RCC 7860 (cell line): ENCODE results near the gene CELF2.

Source experiments
- DNase-seq: peaks from one replicate; pipeline ENCODE4 v3.0.0-alpha.2; 2015; ENCODE audit warnings: low spot score
- FAIRE-seq: peaks from 2 replicates; lab custom pipeline; 2012; peaks lifted over from hg19 to GRCh38; lab: Jason Lieb, UNC

The CELF2 gene

DNA sequence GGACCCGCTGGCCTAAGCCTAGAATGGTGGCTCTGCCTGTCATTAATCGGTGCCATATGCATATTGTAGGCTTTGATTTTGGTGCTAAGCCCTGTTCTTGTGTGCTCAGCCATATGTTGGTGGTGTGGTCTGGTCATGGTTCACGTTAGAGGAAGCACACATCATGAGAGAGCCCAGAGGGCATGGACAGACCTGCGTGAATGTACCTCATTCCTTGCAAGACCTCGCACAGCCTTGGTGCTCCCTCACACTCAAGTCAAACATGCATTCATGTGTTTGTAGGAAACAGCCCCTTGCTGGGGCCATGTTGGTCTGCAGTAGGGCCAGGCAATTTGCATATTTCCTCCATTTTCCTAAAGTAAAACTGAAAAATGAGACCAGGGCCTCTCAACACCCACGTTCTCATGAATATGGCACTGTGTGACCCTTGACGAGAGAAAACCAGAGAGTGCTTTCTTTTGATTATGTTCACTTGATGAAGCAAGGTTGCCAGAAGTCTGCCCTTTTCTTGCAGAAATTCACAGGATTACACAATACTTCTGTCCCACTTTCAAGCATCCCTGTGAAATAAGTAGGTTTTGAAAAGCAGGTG lies 268.7 kb downstream of the CELF2 start:
- DNase-seq: no peak
- no peak for FAIRE-seq

DNA sequence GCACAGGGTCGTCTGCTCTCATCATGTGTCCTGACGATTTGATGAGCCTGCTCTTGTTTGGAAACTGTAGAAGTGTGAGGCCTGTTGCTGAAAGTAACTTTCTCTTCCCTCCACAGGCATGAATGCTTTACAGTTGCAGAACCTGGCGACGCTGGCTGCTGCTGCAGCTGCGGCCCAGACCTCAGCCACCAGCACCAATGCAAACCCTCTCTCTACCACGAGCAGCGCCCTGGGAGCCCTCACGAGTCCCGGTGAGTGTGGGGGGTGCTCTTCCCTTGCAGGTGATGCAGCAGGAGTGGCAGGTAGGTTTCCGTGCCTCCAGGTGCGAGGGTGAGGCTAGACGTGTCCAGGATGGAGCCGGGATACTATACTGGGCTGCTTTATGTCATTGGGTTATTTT lies 270.6 kb downstream of the CELF2 start:
- DNase-seq (no peak), FAIRE-seq (no peak)

DNA sequence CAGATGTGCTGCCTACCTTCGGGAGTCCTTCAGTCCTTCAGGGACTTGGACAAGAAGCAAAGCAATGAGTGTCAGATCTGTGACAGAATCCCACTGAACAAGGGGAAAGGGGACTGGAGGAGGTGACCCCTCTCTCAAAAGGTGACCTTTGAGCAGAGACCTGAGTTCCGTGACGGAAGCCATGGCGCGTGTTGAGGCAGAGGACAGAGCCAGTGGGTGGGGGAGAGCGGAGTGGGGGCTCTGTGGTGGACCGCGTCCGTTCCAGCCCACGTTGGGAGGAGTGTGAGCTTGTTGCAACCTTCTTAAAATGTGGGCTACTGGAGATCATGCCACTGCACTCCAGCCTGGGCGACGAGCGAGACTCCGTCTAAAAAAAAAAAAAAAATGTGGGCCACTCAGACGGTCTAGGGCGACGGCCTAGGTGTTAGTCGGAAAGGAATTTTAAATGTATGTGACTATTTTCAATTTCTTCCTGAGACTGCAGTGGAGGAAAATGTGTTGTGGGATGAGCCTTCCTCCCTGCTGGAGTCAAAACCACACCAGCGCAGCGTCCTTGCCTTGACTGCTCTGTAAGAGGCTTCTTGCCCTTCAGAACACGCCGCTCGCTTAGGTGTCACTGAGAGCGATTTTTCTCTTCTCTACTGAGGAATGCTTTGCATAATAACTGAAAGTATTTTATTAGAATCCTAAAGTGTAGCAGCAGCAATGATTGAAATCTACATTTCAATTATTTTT lies 272.7 kb downstream of the CELF2 start:
- no peak for FAIRE-seq
- no peak for DNase-seq

DNA sequence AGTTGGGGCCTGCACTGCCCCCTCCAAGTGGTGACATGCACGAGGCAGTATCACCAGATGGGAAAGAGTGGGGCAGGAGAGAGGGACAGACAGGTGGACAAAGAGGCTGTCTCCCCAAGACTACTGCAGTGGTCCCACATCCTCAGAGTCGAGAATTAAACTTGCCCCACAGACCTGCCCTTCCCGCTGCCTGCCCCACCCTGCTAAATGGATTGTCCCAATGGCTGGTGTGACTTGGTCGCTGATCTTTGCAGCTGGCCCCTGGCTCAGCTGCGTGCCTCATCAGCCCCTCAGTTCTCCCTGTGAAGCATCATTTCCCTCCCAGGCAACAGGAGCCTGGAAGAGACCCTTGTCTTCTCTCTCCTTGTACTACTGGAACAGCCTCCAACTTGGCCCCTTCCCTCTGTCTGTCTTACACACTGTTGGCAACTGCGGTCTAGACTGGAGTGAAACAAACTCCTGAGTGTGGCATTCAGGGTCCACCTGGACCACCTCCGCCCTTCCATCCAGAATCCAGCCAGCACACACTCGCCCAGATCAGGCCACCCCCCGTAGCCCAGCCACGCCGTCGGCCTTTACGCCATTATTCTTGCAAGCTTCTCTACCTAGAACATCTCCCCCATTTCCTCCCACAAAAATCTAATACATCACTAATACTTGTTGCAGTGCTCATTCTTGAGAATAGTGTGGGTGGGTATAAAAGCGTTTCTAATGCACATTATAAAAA lies 275.1 kb downstream of the CELF2 start:
- FAIRE-seq (no peak), DNase-seq (no peak)

DNA sequence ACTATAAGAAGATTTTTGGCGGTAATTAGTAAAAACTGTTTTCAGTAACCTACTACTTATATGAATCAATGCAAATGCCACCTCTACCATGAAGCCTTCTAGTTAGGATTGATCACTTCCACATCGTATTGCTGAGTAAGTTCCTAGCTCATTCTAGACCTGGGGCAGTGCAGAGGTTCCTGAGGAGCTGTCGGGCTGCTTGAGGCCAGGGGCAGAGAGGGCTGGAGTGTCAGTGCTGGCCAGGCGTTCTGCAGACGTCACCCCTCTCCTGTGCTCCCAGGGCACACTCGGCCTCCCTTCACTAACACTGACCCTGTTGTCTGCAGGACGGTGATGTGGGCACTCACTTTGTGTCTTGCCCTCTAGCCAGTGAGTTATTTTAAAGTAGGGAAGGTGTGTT lies 275.7 kb downstream of the CELF2 start:
- no peak for DNase-seq
- no peak for FAIRE-seq

DNA sequence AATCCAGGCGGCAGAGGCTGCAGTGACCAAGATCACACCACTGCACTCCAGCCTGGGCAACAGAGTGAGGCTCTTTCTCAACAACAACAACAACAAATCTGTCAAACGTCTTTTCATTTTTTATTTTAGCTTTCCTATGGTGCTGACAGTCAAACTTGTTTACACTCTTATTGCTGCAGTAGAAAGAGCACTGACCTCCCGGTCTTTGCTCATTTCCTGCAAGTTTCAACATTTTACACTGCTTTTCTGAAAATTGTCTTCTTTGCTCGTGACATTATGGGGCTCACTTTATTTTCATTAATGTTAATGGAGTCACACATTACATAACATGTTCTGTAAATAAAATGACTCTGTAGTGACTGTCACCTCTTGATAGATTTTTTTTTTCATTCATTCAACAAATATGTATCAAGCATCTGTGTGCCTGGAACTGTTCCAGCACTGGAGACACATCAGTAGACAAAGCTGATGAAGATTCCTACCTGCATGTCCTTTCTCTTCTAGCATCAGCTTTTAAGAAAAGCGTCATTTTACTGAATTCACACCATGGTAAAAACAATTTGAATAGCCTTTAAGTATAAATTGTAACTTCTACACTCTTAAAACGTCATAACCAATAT lies 277.3 kb downstream of the CELF2 start:
- DNase-seq (no peak), FAIRE-seq (no peak)

DNA sequence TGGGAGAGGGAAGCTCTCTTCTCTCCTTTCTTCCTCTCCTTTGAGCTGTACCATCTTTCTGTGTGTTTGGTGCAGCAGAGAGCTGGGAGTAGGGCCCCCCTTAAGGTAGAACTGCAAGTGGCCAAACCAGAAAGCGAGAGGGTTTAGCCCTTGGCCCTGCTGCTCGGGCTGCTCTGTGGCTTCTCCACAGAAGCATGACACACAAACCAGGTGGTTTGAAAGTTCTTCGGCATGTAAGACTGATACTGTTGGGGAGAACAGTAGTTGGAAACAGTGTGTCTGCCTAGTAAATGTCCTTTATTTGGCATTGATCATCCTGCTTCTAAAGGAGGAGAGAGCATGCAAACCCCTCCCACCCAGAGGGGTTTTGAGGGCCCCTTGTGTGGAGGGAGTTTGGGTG lies 277.8 kb downstream of the CELF2 start:
- DNase-seq: no peak
- FAIRE-seq: no peak

DNA sequence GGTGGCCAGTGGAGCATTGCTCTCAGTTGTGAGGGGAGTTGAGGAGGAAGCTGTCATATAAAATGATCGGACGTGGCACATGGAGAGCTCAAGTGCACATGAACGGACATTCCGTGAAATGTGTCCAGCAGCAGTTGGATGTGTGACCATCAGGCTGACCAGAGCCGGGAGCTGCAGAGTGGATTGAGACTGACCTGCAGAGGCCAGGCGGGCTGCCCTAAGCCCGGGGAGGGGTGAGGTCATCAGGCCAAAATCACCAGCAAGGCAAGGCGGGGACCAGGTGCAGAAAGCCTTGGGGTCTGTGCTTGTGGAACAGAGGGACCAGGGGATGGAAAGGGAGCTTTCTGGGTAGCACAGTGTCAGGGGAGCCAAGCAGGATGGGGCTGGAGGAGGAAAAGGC lies 279.5 kb downstream of the CELF2 start:
- no peak for FAIRE-seq
- DNase-seq: no peak

DNA sequence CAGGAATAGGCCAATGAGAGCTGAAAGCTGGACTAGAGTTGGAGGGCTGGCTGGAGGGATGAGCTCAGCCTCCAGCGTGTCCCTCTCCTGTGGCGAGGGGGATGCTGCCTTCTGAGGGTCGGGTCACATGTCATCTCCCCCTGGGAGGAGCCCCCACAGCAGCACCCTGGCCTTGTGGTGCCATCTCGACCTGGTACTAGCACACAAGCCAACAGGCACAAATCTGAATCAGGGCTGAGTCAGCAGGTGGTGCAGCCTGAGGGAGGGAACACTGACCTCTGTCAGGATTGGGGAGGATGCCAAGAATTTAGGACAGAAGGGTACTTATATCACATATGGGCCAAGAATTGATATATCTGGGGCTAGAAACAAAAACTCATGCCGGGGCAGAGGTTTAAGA lies 280.4 kb downstream of the CELF2 start:
- no peak for FAIRE-seq
- no peak for DNase-seq

DNA sequence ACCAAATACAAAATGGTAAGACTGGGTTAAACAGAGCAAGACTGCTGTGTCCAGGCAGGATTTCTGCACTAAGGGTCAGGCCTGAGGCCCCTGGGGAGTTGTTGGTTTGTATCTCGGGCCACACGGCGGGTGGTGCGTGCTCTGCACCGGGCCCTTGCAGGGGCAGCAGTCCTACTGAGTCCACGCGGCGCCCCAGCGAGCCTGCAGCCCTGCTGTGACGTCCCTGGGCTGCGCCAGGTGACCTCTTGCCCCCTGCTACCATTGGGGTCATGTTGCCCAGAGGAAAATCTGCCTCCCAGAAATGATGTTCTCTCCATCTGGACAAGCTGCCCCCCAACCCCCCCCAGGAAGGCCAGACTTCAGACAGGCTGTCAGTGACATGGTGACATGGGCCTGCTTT lies 281.5 kb downstream of the CELF2 start:
- FAIRE-seq: no peak
- DNase-seq: no peak

DNA sequence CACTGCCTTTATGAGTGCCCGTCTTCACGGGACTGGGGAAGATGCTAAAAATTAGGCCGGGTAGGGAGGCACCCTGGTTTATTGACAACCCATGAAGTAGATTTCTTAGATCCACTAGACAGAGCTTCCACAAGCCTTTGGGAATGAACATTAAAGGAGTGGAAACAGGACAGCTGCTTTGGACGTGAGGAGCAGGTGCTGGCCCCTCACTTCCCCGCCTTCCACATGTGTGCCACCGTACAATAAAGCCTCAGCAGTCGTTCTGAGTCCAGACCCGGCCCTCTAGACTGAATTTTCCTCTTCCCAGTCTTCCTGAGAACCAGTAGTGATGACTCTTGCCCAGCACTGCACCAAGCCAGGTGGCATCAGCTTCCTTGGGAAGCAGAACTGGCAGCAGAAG lies 282.4 kb downstream of the CELF2 start:
- FAIRE-seq: no peak
- no peak for DNase-seq

DNA sequence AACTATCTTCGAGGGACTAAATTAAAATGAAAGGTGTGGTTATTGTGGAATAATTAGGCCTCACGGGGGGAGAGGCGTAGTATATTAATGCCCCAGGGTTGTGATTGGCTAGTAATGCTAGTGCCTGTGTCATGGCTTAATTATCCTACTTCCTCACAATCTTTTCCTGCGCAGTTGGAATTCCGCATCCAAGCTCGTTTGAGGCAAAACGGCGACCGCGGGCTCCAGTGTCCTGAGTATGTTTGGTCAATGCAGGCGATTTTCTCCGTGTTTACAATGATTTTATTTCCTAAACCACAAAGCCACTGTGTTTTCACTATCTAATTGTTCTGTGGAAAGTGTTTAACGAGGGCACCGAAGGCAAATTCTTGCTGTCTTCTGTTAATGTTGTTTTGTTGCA lies 282.9 kb downstream of the CELF2 start:
- DNase-seq: no peak
- no peak for FAIRE-seq

DNA sequence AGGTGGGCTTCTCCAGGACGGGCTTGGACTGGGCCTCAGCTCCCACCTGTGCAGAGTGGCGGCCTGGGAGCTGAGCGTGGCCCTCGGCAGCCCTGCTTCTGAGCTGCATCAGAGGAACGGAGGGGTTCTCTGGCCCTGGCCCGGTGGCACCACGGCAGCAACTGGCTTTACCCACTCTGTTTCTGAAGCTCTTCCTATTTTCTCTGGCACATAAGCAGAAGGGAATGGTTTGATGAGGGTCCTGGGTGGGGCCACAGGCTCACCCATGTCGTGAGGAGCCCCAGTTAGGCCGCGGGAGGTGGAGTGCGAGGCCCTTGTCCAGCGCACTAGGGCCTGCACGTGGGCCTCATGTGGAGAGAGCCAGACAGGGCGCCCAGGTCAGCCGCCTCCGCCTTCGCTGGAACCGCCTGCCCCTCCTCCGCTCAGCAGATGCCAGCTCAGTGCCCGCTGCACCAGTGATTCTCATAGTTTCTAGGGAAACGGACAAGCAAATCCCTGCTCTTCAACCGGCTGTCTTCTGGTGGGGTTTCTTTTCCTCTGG lies 284.0 kb downstream of the CELF2 start:
- FAIRE-seq: no peak
- DNase-seq: no peak

DNA sequence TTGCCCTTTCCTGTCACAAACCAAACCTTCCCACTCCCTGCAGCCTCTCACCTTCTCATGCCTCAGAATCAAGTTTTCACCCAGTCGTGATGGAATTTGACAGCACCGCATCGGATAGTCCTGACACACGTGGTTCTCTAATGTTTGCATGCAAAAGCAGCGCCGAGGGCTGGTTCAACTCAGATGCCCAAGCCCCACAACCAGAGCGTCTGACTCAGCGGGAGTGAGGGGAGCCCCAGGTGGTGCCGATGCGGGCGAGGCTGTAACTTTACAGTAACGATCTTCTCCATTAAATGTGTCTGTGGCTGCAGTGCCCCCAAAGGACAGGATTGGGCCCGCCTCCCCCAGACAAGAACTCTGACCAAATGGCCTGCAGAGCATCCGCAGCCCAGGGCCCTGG lies 284.5 kb downstream of the CELF2 start:
- FAIRE-seq: no peak
- DNase-seq: no peak

DNA sequence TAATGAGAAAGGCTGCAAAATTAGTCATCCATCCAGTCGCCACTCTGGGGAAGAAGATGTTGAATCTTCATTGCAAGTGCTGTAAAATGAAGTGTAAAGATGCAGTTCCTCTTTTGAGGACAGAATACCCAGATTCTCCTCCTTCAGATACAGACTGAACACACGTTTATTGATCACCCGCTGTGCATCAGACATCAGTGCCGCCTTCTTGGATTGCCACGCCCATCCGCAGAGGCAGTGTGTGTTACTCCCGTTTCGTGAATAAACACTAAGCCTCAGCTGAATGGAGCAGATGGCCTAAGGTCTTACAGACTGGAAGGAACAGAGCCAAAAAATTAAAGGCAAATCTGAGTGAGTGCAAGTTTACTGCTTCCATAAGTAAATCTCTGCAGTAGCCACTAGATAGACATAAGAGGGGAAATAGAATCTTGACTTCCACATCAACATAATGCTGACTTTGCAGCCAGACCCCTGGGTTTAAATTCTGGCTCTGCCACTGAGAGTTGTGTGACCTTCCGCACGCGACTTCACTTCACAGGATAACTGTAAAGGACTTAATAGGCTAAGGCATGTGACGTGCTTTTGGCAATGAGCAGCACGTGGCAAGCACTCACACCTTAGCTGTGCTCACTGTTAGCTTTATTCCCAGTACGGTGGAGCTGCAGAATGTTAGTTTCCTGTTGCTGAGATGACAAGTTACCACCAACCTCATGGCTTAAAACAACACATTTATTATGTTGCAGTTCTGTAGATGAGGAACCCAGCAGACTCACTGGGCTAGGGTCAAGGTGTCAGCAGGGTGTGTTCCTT lies 285.9 kb downstream of the CELF2 start:
- FAIRE-seq (no peak), DNase-seq (no peak)

DNA sequence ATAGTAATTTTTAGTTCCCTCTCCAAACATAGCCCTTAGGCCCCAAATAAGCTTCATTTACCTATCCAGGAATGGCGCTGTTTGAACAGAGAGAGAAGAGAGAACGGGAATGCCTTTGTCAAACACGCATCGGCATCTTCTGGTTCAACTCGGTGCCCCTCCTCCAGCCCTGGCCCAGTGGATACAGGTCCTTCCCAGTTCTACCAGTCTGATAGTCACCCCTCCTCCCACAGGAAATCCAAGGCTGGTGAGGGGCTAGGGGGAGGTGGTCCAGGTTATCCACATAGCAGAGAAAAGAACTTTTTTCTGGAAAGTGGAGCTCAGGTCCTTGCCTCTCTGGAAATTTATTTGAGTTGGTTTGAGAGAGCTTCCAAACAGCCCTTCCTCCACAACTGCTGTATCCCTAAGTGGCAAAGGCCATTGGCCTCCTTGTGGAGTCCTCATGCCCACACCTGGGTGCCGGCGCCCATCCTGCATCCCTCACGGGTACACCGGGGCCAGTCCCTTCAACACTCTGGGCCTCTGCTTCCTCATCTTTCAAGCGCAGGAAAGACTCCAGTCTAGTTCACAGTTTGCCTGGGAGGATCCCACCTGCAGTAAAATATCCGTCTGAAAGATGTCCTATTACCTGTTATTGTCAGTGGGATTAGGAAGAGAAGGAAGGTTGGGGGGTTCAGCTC lies 287.4 kb downstream of the CELF2 start:
- DNase-seq (no peak), FAIRE-seq (no peak)

DNA sequence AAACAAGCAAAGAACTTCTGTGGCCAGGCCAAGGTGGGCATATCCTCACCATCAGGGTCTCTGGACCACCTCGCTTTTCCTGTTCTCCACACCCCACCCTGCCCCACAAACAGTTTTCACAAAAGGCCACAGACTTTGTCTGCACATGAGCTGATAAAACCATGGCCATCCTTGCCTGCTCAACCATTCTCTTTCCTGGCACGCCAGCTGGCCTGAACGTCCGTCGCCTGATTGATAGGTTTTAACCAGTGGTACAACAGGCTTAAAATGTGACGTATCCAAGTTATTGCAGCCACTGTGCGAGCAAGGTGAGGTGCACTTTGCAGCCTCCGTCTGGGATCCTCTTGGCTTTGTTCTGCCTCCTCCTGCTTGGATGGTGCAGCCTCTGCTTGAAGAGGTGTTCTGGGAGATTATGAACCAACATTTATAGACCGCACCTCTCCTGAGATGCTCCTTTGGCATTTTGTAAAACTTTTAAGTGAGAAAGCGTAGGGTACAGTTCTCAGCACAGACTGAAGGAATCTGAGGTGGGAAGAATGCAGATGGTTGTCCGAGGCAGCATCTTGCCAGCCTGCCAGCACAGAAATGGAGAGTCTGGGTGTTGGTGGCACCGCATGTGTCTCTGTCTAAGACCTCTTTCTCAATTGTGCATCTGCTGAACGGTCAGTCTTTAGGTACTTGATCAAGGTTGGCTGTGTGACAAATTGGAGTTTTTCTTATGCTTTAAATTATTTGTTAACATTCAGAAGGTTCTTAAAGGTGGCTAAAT lies 288.3 kb downstream of the CELF2 start:
- DNase-seq (no peak), FAIRE-seq (no peak)

DNA sequence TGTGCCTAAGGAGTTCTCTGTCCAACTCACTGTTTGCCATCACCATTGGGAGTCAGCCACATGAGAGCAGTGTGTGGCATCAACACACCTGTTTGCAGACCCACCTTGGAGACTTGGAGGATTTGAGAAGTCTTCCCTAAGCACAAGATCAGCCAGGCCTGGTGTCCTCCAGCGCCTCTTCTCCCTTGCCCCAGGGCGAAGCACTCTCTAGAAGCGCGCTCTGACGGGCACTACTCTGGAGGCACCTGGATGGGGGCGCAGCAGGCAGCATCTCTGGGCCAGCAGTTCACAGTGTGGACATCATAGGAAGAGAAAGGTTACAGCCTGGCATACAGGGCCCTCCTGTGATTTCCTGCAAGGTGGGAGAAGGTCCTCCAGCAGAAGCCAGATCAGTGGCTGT lies 289.3 kb downstream of the CELF2 start:
- FAIRE-seq: no peak
- DNase-seq: no peak

DNA sequence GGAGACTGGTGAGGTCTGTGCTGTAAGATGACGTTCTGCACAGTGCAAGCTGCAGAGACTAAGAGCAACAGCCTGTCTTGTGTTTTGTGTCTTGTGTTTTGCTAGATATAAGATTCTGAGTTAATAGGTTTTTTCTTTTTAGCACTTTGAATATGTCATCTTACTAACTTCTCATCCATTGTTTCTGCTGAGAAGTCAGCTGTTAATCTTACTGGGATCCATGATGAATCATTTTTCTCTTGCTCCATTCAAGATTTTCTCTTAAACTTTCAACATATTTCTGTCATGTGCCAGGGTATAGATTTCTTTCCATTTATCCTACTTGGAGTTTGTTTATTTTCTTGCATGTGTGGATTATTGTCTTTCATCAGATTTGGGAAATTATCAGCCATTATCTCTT lies 290.3 kb downstream of the CELF2 start:
- no peak for FAIRE-seq
- no peak for DNase-seq
